ENCODE measurements around the gene SHC3. TPM values are rescaled to one million over a fixed set of nuclear protein-coding genes. Genes with fewer than 3 reads are reported as not detected.

The SHC3 gene
- total RNA-seq, 1 experiment from 2014 or later: 0.66 TPM

DNA sequence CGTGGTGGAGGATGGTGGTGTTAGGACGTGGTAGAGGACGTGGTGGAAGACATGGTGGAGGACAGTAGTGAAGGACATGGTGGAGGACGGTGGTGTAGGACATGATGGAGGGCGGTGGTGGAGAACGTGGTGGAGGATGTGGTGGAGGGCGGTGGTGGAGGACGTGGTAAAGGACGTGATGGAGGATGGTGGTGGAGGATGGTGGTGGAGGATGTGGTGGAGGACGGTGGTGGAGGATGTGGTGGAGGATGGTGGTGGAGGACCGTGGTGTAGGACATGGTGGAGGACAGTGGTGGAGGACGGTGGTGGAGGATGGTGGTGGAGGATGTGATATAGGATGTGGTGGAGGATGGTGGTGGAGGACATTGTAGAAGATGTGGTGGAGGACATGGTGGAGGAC lies 119.7 kb downstream of the SHC3 start:
- H3K36me3 ChIP-seq (ENCODE audit: low read depth, low read length): no peaks in the 10 kb centered on the region
- DNase-seq (no peak), ATAC-seq (no peak)
- no TSS peak for BruUV-seq (replicated peaks)
- no peaks in the 10 kb centered on the region for H3K4me1 ChIP-seq (ENCODE audit: insufficient read depth, low read length)
- no peak for TF ChIP-seq EZH2 (IDR thresholded peaks at IDR 0.05; ENCODE audit: low read length, unreplicated experiment)
- TF ChIP-seq, protein P1, sequence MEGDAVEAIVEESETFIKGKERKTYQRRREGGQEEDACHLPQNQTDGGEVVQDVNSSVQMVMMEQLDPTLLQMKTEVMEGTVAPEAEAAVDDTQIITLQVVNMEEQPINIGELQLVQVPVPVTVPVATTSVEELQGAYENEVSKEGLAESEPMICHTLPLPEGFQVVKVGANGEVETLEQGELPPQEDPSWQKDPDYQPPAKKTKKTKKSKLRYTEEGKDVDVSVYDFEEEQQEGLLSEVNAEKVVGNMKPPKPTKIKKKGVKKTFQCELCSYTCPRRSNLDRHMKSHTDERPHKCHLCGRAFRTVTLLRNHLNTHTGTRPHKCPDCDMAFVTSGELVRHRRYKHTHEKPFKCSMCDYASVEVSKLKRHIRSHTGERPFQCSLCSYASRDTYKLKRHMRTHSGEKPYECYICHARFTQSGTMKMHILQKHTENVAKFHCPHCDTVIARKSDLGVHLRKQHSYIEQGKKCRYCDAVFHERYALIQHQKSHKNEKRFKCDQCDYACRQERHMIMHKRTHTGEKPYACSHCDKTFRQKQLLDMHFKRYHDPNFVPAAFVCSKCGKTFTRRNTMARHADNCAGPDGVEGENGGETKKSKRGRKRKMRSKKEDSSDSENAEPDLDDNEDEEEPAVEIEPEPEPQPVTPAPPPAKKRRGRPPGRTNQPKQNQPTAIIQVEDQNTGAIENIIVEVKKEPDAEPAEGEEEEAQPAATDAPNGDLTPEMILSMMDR (conservative IDR thresholded peaks at IDR 0.05; ENCODE audit: low read depth, low read length): no peak
- TF ChIP-seq EZH2phosphoT487 (IDR thresholded peaks at IDR 0.05; ENCODE audit: borderline replicate concordance, low read length): no peak
- no peaks in the 10 kb centered on the region for H3K27me3 ChIP-seq (ENCODE audit: low read length)
- CTCF ChIA-PET: no interaction called here
- no peaks in the 10 kb centered on the region for H3K79me2 ChIP-seq (ENCODE audit: low read length)
- no peaks in the 10 kb centered on the region for H3F3A ChIP-seq (ENCODE audit: low read length, unreplicated experiment)
- no peaks in the 10 kb centered on the region for H3K9me2 ChIP-seq (replicated peaks; ENCODE audit: low read length)
- H3K4me3 ChIP-seq (ENCODE audit: low read length): no peak overlapping the region
- no peaks in the 10 kb centered on the region for H4K20me1 ChIP-seq (ENCODE audit: low read length)
- no peaks in the 10 kb centered on the region for H3K9me3 ChIP-seq (ENCODE audit: low read length)
- H3K9ac ChIP-seq (ENCODE audit: low read length): no peak overlapping the region
- H3K4me2 ChIP-seq (ENCODE audit: low read length): no peak overlapping the region
- no peak overlapping the region for H2AFZ ChIP-seq (ENCODE audit: low read length)
- H3K27ac ChIP-seq (ENCODE audit: low read length): no peak overlapping the region
- POLR2A ChIA-PET (ENCODE audit: unreplicated experiment): no interaction called here
- intact Hi-C loops (cut with micrococcal nuclease): no loop called here

DNA sequence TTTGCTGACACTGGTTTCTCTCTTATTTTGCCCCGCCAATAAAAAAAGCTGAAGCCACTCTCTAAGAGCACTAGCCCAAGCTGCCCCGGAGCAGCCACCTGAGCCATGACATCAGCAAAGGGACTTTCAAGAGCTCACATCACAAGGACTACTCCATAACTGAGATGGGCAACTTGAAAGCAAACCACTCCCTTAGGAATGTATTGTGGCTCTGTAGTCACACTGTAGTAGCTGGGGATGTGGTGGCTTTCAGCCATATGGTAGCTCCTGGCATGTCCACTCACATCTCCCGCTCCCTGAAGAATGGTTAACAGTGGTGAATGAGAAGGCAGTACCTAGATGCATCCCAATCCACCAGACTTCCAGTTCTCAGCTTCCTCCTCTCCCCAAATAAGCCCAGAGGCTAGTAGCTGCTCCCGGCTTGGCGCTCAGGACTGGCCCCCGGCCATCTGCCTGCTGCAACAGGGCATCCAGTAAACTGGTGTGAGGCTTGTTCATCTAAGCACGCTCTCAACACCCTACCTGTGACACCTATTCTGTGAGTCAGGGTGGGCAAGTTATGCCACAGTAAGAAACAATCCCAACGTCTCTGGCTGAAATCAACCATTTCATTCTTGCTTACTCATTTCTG lies 123.6 kb downstream of the SHC3 start:
- H3K4me3 ChIP-seq (ENCODE audit: low read length): no peak overlapping the region
- intact Hi-C loops (cut with micrococcal nuclease): no loop called here
- CTCF ChIA-PET: no interaction called here
- H3K27me3 ChIP-seq (ENCODE audit: low read length): no peaks in the 10 kb centered on the region
- ATAC-seq (no peak), DNase-seq (no peak)
- no TSS peak for BruUV-seq (replicated peaks)
- no peaks in the 10 kb centered on the region for H3K9me3 ChIP-seq (ENCODE audit: low read length)
- H3K4me1 ChIP-seq (ENCODE audit: insufficient read depth, low read length): no peaks in the 10 kb centered on the region
- POLR2A ChIA-PET (ENCODE audit: unreplicated experiment): no interaction called here
- no peak overlapping the region for H3K4me2 ChIP-seq (ENCODE audit: low read length)
- H2AFZ ChIP-seq (ENCODE audit: low read length): no peak overlapping the region
- no peak overlapping the region for H3K27ac ChIP-seq (ENCODE audit: low read length)
- H3K9ac ChIP-seq (ENCODE audit: low read length): no peak overlapping the region
- no peaks in the 10 kb centered on the region for H3F3A ChIP-seq (ENCODE audit: low read length, unreplicated experiment)
- H3K79me2 ChIP-seq (ENCODE audit: low read length): no peaks in the 10 kb centered on the region
- H3K36me3 ChIP-seq (ENCODE audit: low read depth, low read length): no peaks in the 10 kb centered on the region
- H4K20me1 ChIP-seq (ENCODE audit: low read length): no peaks in the 10 kb centered on the region
- no peak for TF ChIP-seq EZH2 (IDR thresholded peaks at IDR 0.05; ENCODE audit: low read length, unreplicated experiment)
- TF ChIP-seq EZH2phosphoT487 (IDR thresholded peaks at IDR 0.05; ENCODE audit: borderline replicate concordance, low read length): no peak
- H3K9me2 ChIP-seq (replicated peaks; ENCODE audit: low read length): no peaks in the 10 kb centered on the region

DNA sequence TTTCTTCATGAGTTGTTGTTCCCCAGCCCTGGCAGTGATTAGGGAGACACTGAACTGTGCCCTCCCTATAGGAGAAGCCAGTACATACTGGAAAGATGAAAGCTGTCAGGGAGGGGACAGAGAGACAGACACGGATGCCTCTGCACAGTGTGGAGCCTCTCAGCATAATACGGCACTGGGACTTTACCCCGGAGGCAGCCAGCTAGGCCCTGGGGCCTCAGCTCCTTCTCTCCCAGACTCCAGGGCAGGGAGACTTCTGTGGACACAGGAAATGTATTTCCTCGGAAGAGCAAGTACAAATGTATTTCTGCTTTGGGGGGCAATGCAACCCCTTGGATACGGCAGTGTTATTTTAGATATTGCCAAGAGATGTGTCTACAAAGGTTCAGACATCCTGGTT lies 125.3 kb downstream of the SHC3 start:
- Histone ChIP-seq H3F3A (ENCODE audit: low read length, unreplicated experiment) (no peaks in the 10 kb centered on the region), H3K27ac (ENCODE audit: low read length) (no peak overlapping the region), H2AFZ (ENCODE audit: low read length) (no peak overlapping the region), H3K9ac (ENCODE audit: low read length) (no peak overlapping the region), H3K36me3 (ENCODE audit: low read depth, low read length) (no peaks in the 10 kb centered on the region), H4K20me1 (ENCODE audit: low read length) (no peaks in the 10 kb centered on the region), H3K79me2 (ENCODE audit: low read length) (no peaks in the 10 kb centered on the region), H3K4me2 (ENCODE audit: low read length) (no peak overlapping the region), H3K9me3 (ENCODE audit: low read length) (no peaks in the 10 kb centered on the region), H3K4me3 (ENCODE audit: low read length) (no peak overlapping the region), H3K27me3 (ENCODE audit: low read length) (no peaks in the 10 kb centered on the region), H3K4me1 (ENCODE audit: insufficient read depth, low read length) (no peaks in the 10 kb centered on the region), H3K9me2 (replicated peaks; ENCODE audit: low read length) (no peaks in the 10 kb centered on the region)
- intact Hi-C loops (cut with micrococcal nuclease): no loop called here
- ChIA-PET CTCF (no interaction called here), POLR2A (ENCODE audit: unreplicated experiment) (no interaction called here)
- DNase-seq (no peak), ATAC-seq (no peak)
- no TSS peak for BruUV-seq (replicated peaks)
- TF ChIP-seq, protein P1 (conservative IDR thresholded peaks at IDR 0.05; ENCODE audit: low read depth, low read length): no peak
- TF ChIP-seq EZH2phosphoT487 (IDR thresholded peaks at IDR 0.05; ENCODE audit: borderline replicate concordance, low read length) (no peak), EZH2 (IDR thresholded peaks at IDR 0.05; ENCODE audit: low read length, unreplicated experiment) (no peak)
